HepG2 (cell line): ENCODE data around the gene MAP3K20.

Source experiments
- CTCF ChIP-seq: sonication (generic); formaldehyde crosslinking; IDR thresholded peaks from 2 replicates; pipeline ENCODE4 v1.5.0; 2020; ENCODE audit warnings: mild to moderate bottlenecking, missing genetic modification reagents, moderate library complexity
- FOXA1 ChIP-seq, 2 experiments: fragments of 450-650 bp in 1 of 2; sonication (generic) in 1 of 2; formaldehyde crosslinking in 1 of 2; IDR thresholded peaks; 2 replicates each; pipeline versions ENCODE4 v1.4.0 to v1.6.1; 2016 to 2020; ENCODE audit warnings: missing genetic modification reagents in 1 of 2
- TF ChIP-seq, protein P1 (sequence below): sonication (generic); formaldehyde crosslinking; IDR thresholded peaks from 2 replicates; pipeline ENCODE4 v1.4.0; 2020; ENCODE audit warnings: missing genetic modification reagents

- TF ChIP-seq FOXA1 (IDR thresholded peaks at IDR 0.05) (no peak), FOXA1 (CRISPR knock-in tag; IDR thresholded peaks at IDR 0.05) (no peak), CTCF (CRISPR knock-in tag) (no peak)
- TF ChIP-seq, protein P1, sequence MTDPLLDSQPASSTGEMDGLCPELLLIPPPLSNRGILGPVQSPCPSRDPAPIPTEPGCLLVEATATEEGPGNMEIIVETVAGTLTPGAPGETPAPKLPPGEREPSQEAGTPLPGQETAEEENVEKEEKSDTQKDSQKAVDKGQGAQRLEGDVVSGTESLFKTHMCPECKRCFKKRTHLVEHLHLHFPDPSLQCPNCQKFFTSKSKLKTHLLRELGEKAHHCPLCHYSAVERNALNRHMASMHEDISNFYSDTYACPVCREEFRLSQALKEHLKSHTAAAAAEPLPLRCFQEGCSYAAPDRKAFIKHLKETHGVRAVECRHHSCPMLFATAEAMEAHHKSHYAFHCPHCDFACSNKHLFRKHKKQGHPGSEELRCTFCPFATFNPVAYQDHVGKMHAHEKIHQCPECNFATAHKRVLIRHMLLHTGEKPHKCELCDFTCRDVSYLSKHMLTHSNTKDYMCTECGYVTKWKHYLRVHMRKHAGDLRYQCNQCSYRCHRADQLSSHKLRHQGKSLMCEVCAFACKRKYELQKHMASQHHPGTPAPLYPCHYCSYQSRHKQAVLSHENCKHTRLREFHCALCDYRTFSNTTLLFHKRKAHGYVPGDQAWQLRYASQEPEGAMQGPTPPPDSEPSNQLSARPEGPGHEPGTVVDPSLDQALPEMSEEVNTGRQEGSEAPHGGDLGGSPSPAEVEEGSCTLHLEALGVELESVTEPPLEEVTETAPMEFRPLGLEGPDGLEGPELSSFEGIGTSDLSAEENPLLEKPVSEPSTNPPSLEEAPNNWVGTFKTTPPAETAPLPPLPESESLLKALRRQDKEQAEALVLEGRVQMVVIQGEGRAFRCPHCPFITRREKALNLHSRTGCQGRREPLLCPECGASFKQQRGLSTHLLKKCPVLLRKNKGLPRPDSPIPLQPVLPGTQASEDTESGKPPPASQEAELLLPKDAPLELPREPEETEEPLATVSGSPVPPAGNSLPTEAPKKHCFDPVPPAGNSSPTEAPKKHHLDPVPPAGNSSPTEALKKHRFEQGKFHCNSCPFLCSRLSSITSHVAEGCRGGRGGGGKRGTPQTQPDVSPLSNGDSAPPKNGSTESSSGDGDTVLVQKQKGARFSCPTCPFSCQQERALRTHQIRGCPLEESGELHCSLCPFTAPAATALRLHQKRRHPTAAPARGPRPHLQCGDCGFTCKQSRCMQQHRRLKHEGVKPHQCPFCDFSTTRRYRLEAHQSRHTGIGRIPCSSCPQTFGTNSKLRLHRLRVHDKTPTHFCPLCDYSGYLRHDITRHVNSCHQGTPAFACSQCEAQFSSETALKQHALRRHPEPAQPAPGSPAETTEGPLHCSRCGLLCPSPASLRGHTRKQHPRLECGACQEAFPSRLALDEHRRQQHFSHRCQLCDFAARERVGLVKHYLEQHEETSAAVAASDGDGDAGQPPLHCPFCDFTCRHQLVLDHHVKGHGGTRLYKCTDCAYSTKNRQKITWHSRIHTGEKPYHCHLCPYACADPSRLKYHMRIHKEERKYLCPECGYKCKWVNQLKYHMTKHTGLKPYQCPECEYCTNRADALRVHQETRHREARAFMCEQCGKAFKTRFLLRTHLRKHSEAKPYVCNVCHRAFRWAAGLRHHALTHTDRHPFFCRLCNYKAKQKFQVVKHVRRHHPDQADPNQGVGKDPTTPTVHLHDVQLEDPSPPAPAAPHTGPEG, result no peak
Measured at GRCh38 chr2:173199294-173199693, 123.6 kb downstream of the MAP3K20 start.
